Subcutaneous adipose tissue (tissue), 4 donors: ENCODE data around the gene SYT5. TPM values are rescaled to one million over a fixed set of nuclear protein-coding genes. Genes with fewer than 3 reads are reported as not detected.

Source experiments
- total RNA-seq, 4 donors: library from RNA; depleted of rRNA; stranded (reverse); fragments of >200 nt; gene quantifications; one replicate each; pipeline ENCODE4 v1.1.0, GENCODE V29; 2016
- TF ChIP-seq, protein P1 (sequence below): fragments of 450-650 bp; IDR thresholded peaks from one replicate; pipeline ENCODE4 v1.5.1; 2016; ENCODE audit warnings: low read depth, mild to moderate bottlenecking, control low read depth, antibody characterized with exemption, moderate library complexity

SYT5 gene
- total RNA-seq, 4 donors from 2014 or later: not detected

DNA sequence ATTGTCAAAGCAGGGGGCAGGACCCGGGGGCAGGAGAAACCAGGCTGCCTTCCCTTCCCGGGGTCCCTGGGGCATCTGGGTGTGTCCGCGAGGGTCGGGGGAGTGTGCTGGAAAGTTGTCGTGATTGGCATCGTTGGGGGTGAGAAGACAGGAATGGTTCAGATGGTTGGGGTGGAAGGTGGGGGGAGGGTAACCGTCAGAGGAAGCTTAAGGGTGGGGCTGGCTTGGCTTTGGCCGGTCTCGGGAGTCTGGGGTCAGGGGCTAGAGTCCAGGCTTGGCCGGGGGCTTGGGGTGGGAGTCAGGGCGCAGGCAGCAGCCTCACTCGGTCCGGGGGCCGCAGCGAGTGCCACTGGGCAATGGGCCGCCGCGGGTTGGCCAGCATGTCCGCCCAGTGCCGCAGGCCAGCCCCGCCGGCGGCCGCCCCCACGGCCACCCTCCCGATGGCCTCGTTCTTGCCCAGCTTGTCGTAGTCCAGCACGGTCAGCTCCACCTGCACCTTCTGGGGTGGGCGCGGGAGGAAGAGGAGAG, 6.8 kb downstream of the SYT5 start:
- TF ChIP-seq, protein P1, sequence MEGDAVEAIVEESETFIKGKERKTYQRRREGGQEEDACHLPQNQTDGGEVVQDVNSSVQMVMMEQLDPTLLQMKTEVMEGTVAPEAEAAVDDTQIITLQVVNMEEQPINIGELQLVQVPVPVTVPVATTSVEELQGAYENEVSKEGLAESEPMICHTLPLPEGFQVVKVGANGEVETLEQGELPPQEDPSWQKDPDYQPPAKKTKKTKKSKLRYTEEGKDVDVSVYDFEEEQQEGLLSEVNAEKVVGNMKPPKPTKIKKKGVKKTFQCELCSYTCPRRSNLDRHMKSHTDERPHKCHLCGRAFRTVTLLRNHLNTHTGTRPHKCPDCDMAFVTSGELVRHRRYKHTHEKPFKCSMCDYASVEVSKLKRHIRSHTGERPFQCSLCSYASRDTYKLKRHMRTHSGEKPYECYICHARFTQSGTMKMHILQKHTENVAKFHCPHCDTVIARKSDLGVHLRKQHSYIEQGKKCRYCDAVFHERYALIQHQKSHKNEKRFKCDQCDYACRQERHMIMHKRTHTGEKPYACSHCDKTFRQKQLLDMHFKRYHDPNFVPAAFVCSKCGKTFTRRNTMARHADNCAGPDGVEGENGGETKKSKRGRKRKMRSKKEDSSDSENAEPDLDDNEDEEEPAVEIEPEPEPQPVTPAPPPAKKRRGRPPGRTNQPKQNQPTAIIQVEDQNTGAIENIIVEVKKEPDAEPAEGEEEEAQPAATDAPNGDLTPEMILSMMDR: no peak

DNA sequence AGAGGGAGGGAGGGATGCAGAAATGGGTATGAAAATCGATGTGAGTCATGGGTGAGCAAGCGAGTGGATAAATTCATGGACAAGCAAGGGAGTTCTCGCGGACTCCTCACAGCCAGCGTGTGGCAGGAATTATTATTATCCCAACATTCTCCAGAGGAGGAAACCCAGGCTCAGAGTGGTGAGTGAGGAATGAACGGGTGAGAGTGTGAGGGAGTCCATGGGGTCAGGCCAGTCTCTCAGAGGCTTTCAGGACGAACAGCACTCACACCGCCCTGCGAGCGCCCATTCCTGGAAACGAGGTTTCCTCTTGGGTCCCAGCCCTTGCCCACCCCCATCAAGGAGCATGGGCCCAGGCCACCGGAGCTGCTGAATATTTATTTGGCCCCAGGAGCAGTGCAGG, 7.3 kb downstream of the SYT5 start:
- TF ChIP-seq, protein P1: no peak

DNA sequence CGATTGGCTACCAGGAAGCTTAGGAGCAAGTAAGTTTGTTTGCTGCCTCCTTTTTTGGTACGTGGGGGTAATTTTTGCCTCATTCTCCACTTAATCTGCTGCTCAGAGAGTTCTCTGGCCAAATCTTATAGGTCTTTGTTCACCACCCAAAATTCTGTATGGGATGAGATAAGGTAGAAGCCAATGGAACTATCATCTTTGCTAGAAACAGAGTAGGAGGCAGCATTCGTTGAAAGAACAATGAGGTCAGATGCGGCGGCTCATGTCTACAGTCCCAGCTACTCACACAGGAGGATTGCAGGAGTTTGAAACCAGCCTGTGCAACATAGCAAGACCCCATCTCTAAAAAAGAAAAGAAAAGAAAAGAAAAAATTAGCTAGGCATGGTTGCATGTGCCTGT, 8.6 kb downstream of the SYT5 start:
- TF ChIP-seq, protein P1: no peak

DNA sequence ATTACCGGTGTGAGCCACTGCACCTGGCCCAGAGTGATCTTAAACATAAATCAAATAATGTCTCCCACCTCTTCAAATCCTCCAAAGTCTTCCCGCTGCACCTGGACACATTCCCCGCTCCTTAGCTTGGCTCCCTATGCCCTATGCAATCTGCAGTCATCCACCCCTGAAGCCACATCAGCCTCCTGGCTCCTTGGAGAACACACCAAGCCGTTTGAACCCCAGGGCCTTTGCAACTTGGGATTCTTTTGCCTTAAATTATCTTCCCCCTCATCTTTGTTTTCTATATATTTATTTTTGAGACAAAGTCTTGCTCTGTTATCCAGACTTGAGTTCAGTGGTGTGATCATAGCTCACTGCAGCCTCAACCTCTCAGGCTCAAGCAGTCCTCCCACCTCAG, 11.0 kb downstream of the SYT5 start:
- TF ChIP-seq, protein P1: no peak

DNA sequence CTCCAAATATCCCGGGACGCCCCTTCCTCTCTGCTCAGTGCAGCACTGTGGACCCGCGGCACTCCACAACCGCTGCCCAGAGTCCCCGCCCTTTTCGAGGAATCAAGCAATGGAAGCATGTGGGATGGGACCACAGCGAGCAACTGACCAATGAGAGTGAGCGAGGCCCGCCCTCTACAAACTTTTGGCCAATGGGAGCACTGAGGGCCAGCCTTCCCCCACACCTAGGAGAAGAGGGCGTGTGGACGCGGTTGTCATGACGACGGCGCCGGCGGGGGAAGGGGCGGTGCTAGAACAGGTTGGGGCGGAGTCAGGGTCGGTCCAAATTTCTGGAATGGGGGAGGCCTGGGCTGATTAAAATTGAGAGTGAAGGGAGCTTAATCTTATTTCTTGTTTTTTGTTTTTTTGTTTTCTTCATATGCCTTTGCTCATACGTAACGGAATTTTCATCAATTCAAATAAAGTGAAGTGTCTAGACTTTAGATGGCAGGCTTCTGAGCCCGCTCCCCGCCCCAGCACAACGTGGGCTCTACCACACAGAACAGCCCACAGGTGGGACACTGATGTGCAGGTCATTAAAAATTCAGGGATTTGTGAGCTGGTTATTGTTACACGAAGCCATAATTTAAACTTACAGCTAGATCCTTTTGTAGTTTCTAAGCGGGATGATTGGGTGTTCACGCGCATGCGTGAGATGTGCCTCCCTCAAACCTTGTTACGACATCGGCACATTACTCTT, 13.4 kb downstream of the SYT5 start, which contains the start of gene DNAAF3:
Gene DNAAF3, minus strand, starts transcription at position 84 of the 739 bp plus-strand sequence. CDS start 200 bp downstream, outside the sequence.
- TF ChIP-seq, protein P1: no peak

DNA sequence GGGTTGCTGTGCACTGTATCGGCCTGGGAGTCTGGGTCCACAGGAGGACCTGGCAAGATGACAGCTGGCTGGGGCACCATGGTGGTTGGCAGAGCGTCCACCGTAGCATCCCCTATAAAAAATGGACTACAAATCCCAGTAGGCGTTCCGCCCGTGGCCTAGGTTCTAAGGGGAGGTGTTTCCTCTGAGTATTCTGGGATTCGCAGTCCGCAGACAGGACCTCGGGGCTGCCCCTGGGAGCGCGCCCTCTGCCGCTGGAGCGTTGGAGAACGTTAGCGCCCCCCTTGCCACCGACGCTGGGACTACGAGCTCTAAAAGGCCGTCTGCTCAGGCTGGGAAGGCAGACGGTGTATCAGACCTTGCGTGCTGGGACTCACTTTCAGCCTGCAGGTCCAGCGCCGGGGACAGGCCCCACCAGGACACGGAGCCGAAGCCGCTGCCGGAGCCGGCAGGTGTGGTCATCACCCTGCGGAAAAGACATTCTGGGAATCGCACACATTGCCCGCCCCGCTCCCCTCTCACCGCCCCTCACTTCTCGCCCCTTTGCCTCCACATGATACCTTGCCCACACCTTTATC, 14.0 kb downstream of the SYT5 start:
- TF ChIP-seq, protein P1: no peak

DNA sequence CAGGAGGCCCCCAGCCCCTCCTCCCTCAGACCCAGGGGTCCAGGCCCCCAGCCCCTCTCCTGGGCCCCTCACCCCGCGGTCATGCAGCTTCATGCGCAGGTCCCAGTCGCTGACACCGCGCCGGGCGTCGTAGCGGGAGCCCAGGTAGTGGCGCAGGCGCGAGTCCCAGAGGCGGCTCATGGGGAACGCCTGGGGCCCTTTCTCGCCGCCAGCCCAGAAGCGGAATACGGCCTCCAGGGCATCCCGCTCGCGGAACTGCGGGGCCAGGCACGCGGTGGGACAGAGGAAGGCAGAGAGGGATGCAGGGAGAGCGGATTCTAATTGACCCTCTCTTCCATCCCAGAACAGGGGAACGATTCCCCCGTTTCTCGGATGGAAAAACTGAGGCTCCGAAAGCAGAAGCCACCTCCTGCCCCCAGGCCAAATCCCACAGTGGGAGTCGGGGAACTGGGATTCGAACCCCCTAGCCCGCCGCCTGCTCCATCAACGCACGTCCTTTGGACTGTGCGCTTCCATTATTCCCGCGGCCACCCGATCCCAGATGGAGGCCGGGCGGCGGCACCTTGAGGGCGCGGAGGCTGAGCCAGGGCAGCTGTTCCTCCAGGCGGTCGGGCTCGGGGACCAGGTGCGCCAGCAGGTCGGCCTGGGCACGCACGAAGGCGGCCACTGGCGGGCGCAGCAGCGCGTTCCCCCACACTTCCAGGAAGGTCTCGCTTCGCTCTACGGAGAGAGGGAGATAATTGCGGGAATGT, 18.3 kb downstream of the SYT5 start:
- TF ChIP-seq, protein P1: no peak
